Activated T-cell treated with anti-CD3 and anti-CD28 coated beads for 48 hours (primary cell): Measurements from ENCODE around the gene RASGRF1.

Experiments used
- DNase-seq: peaks from one replicate; pipeline ENCODE4 v3.0.0-alpha.2; 2020; ENCODE audit warnings: low read depth

The RASGRF1 gene

DNA sequence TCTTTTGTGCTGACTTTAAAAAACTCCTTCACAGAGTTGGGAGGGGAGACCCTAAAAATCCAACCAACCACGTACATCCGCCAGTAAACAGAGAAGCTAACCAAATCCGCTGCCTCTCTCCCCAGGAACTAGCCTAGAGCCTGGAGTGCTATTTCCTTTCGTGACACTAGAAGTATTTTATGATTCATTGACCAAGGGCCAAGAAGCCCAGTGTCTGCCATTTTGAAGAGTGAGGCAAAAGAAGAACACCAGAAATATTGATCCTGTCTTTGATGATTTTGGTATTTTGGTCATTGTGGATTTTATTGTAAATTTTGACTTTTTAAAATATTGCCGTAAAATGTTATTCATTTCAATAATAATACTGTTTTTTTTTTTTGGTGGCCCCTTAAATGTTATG lies 135.2 kb downstream of the RASGRF1 start:
- DNase-seq, result no peak

DNA sequence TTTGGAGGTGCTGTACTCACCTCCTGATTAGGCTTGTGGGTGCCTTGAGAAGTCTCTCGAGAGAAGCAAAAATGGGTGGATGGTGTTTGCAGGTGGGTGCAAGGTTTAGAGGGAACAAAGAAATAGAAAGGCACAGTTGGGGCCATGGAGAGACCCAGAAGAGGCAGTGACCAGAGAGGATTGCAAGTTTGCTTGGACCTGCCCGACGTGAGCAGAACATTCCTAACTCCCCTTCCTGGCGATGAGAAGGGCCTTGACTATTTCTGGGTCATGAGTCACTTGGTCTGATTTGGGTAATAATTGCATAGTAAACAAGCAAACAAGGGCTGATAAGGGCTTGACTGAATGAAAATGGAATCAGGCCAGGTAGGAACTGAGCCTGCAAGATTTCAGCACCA lies 138.7 kb downstream of the RASGRF1 start:
- no peak for DNase-seq

DNA sequence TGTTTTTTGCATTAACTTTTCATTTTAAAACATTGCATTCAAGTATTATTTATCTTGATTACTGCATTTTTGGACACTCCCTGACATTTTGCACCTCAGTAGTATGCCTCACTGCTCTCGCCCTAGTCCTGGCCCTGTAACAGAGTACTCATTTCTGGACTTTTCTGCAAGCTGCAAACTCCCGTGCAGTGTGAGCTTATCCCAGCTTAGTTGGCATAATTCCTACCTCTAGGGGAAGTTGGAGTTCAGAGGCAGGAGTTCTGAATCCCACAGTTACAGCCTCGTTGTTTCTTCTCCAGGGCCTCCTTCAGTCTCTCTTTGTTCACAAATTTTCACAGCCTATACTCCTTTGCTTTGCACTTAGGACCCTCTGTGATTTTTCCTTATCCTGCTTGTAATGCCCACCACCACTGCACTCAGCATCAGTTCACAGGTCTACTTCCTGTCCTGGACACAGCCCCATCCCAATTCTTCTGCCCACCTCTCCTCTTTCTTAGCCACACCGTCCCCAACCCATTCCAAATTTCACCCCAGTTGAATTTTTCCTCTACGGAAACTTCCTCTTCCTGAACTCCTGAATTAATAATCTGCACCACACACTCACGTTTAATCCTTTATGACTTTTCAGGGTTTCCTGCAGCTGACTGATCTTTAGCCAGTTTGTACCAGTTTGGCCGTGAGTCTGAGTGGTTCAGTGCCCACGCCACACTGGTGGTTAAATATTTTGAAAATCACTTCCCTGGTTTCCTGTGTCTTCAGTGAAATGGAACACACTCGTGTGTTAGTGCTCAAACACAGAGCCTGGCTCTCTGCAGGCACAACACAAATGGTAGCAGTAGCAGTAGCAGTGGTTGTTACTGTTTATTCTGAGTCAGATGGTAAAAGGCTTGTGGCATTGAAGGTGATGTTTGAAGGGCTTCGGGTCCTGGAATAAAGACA lies 139.4 kb downstream of the RASGRF1 start:
- DNase-seq, result no peak

GRCh38 chr15:78950343-78950742 lies 140.2 kb downstream of the RASGRF1 start:
- no peak for DNase-seq

DNA sequence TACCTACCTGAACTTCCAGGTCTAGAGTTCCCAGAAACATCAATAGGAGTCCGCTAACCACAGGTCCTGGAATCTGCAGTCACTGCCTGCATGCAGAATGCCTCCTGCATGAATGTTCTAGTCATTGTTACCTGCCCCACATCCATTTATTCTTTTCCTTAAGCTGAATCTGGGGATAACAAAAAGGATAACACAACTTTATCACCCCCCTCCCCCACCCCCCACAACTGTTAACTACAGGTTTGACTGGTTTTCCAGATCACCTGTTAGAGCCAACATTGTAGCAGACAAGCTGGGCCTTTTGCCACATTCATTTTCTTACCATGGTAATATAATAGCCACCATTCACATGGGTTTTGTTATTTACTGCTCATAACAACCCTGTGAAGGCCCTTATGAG lies 141.1 kb downstream of the RASGRF1 start:
- DNase-seq, result no peak

DNA sequence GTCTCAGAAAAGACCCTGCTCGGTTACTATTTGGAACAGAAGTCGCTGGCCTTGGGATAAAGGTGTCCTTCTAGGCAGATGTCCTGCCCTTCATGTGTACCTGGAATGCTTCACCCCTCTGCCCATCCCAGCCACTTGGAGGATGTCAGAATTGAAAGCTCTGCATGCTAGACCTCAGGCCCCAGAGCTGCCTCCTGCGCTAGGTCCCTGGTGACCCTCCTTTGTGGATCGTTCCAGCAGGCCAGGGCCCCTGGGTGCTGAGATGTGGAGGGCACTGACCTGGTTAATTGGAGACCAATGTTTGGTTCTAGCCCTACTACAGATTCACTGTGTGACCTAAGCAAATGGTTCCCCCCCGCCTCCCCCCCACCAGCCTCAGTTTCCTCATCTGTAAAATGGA lies 143.1 kb downstream of the RASGRF1 start:
- no peak for DNase-seq

DNA sequence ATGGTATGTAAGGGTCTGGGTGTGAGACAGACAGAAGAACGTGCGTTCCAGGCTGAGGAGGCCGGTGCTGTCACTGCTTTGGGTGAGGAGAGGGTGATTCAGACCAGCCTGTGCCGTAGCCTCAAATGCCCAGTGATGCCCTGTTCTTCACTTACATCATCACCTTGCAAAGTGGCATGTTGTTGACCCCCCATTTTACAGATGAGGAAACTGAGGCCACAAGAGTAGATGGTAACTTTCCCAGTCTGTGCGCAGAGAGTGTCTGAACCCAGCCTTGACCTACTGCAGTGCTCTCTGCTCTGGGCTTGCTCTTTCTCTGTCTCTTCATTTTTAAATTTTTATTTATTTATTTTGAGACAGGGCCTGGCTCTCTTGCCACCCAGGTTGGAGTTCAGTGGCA lies 144.1 kb downstream of the RASGRF1 start:
- DNase-seq, result no peak

DNA sequence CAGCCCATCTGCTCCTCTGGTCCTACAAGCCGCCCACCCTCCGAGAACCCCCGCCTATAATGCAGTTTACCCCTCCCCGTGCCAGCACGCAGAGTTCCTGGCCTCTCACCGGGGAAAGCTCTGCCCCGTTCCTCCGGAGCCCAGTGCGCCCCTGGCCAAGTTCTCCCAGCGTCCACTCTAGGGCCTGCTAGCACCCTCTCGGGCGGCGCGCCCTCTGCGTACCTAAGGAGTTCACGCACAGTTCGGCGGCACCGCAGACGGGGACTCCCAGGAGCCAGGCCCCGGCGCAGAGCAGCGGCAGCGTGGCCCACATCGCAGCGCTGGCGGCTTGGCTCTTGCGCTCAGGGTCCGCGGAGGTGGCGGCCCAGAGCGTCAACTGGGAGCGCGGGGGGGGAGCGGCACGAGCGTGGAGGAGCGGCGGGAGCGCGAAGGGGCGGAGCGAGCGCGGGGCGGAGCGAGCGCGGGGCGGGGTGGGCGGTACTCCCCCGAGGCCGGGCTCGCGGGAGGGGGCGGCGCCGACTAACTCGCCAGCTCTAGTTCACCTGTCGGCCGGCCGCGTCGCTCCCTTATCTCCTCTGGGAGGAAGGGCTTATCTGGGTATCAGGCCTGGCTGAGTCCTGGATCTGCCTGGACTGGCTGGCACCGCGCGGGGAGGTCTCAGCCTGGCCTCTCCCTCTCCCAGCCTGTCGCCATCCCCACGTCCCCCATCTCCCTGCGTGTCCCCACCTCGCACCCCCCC lies 145.7 kb downstream of the RASGRF1 start, which contains the start of gene CTSH:
CTSH (minus strand) TSS at position 378 of the 739 bp plus-strand sequence; CDS start at position 313, 65 bp downstream.
- DNase-seq, result peak; percentile 67

DNA sequence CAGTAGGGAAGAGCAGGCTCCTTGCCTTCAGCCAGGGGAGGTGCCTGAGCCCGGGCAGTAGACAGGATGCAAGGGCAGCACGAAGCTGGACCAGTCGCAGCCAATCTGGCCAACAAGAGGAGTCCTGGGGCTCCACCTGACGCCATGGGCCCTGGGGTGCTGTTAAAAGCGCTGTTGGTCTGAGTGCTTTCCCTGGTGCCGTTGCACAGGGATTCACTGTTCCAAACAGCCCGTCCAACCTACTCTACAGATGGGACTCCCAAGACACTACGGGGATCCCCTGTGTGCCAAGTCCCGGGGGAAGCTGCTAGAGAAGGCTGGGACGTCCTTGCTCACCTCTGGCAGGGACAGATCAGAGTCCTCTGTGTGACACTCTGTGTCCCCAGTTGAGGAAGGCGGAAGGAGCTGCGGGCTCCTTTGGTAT lies 146.4 kb downstream of the RASGRF1 start:
- no peak for DNase-seq

GRCh38 chr15:78943692-78944091 lies 146.9 kb downstream of the RASGRF1 start:
- no peak for DNase-seq

GRCh38 chr15:78942741-78943140 lies 147.8 kb downstream of the RASGRF1 start:
- DNase-seq, result no peak

DNA sequence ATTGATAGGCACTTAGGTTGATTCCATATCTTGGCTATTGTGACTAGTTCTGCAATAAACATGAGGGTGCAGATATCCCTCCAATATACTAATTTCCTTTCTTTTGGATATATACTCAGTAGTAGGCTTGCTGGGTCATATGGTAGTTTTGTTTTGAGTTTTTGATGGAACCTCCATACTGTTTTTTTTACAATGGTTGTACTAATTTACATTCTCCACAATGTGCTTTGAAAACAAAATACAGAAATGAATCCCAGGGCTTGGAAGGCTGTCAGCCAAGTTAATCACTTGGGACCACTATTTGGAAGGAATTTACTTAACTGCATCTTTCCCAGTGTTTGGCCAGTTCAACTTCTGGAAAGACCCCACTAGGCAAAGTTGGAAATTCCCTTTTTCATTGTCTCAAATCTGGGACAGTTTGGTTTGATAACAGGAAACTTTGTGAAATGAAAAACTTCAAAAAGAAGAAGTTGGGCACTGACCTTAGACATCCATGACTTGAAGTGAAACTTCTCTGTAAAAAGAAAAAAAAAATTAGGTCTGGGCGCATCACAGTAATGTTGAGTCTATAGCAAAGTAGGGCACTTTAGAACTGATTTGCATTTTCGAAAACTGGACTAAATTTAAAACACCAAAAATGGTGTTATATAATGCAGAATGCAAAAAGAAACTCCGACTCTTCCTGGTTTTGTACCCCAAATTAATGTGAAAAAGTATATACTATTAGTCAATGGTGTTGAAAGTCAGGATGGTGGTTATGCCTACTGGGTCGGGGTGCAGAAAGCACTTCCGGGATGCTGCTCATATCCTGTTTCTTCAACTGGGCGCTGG lies 151.7 kb downstream of the RASGRF1 start:
- DNase-seq, result no peak

- DNase-seq, result no peak
Observed at GRCh38 chr15:78937132-78937739, 153.3 kb downstream of the RASGRF1 start.

- DNase-seq, result no peak
Observed at GRCh38 chr15:78934655-78935023, 155.9 kb downstream of the RASGRF1 start.

DNA sequence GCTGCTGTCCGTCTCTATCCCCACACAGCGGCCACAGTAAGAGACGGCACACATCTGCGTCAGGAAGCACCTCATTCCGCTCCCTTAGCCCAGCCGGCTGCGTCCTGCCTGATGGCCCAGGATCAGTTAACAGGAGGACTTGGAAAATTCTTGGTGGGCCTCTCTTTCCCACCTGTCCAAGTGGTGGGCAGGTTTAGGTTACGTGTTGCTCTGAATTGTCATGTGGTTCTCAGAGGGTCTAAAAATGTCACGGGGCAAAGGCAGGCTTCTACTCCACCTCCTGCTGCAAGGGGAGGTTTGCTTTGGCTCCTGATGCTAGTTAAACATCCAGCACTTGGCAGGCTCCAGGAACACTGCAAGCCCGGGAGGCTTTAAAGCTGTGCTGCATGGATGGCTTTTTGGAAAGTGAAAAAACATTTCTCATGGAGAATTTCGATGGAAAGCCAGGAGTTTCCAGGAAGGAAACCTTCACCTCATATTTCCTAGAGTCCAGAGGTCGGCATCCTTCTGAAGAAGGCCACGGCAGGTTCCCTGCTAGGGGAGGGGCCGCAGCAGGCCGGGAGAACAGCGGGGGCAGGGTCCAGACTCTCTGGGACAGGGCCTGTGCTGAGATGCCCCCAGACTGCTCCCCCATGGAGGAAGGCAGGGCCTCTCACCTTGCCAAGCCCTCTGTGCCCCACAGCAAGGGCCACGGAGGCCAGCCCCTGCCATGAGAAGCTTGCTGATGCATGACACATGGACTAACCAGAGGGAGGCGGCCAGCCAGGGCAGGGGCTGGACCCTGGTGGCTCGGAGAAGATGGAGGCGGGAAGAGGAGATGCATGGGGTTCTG lies 156.5 kb downstream of the RASGRF1 start:
- DNase-seq, result no peak

GRCh38 chr15:78933187-78933822 lies 157.3 kb downstream of the RASGRF1 start:
- no peak for DNase-seq

DNA sequence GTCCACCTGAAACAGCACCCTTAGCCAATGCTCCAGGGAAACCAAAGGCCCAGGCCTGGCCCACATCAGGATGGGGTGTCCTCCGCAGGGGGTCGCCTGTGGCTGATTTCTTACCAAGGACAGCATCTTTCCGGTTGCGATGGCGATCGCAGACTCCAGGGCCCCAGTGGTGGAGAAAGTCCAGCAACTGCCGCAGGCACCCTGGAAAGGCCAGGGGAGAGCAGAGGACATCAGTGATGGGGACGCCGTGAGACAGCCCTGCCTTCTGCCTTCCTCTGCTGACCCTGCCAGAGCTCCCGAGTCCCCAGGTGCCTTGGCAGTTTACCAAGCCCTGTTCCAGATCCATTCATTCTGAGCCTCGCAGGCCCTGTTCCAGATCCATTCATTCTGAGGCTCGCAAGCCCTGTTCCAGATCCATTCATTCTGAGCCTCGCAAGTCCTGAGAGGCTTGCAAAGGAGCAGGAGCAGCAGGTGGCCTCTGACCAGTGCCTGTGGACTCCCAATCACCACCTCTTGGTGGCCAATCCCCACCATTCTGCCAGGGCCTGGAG lies 158.2 kb downstream of the RASGRF1 start:
- DNase-seq, result no peak

GRCh38 chr15:78931439-78932257 lies 158.9 kb downstream of the RASGRF1 start:
- no peak for DNase-seq
